Endothelial cell (in vitro differentiated cells): ENCODE measurements around the gene NELFE. TPM values are rescaled to one million over a fixed set of nuclear protein-coding genes. Genes with fewer than 3 reads are reported as not detected.

Experiments used
- DNase-seq: peaks from one replicate; pipeline ENCODE4 v3.0.0; 2021; ENCODE audit warnings: low spot score
- H3K27ac Mint-ChIP-seq: one replicate; pipeline ENCODE4 v1.8.0; 2021; ENCODE audit warnings: mixed read lengths, inconsistent platforms; ENCODE audit not compliant: unreplicated experiment
- H3K27me3 Mint-ChIP-seq: one replicate; pipeline ENCODE4 v1.8.0; 2021; ENCODE audit warnings: mild to moderate bottlenecking, moderate library complexity, mixed read lengths, inconsistent platforms; ENCODE audit not compliant: unreplicated experiment
- H3K36me3 Mint-ChIP-seq: one replicate; pipeline ENCODE4 v1.8.0; 2021; ENCODE audit warnings: mild to moderate bottlenecking, low read depth, mixed read lengths, inconsistent platforms; ENCODE audit not compliant: unreplicated experiment
- H3K4me1 Mint-ChIP-seq: one replicate; pipeline ENCODE4 v1.8.0; 2021; ENCODE audit warnings: mild to moderate bottlenecking, mixed read lengths, inconsistent platforms; ENCODE audit not compliant: unreplicated experiment
- H3K4me3 Mint-ChIP-seq: one replicate; pipeline ENCODE4 v1.8.0; 2021; ENCODE audit warnings: mild to moderate bottlenecking, mixed read lengths, inconsistent platforms; ENCODE audit not compliant: unreplicated experiment
- H3K9me3 Mint-ChIP-seq: one replicate; pipeline ENCODE4 v1.8.0; 2021; ENCODE audit warnings: mixed read lengths, inconsistent platforms; ENCODE audit not compliant: unreplicated experiment
- CTCF ChIP-seq: fragments of 200-600 bp; sonication (generic); IDR thresholded peaks from one replicate; pipeline ENCODE4 v1.5.0; 2021; ENCODE audit warnings: antibody characterized with exemption; ENCODE audit not compliant: unreplicated experiment
- total RNA-seq: library from RNA; stranded (reverse); fragmentation: NEBNext Ultra II Directional; extraction: Animal tissue kit (Norgen Biotek cat#: 25700); gene quantifications from one replicate; pipeline ENCODE4 v1.2.1, GENCODE V29; 2021; ENCODE audit not compliant: unreplicated experiment

NELFE gene
- total RNA-seq, 1 donor from 2014 or later = 47.8 TPM

- Mint-ChIP-seq H3K9me3 (no peaks in the 10 kb centered on the region), H3K27me3 (peaks cover 9% of the 10 kb centered on the region), H3K36me3 (peaks cover 26% of the 10 kb centered on the region), H3K4me1 (peaks cover 14% of the 10 kb centered on the region), H3K4me3 (peak overlapping the region; percentile 65), H3K27ac (peak overlapping the region; percentile 40)
- DNase-seq = no peak
- TF ChIP-seq CTCF = no peak
Measured at GRCh38 chr6:31961616-31962015, 2.8 kb upstream of the NELFE start.

DNA sequence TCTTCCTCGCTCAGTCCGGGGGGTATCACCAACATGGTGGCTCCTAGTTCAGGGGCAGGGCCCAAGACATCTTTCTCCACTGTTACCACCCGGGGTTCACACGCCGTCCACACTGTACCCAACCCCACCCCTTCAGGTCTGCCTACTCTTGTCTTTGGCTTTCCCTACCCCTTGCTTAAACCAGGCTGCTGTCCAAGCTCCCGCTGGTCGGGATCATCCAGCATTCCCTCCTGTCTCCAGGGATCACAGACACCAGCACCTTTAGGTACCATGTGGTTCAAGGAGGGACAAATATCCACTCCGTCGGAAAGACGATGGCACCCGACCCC is 395 bp downstream of the NELFE start:
- H3K4me1 Mint-ChIP-seq = peaks cover 14% of the 10 kb centered on the region
- H3K27me3 Mint-ChIP-seq = peaks cover 12% of the 10 kb centered on the region
- H3K4me3 Mint-ChIP-seq = peak overlapping the region; percentile 98
- no peaks in the 10 kb centered on the region for H3K9me3 Mint-ChIP-seq
- DNase-seq = no peak
- H3K27ac Mint-ChIP-seq = peak overlapping the region; percentile 96
- no peak for TF ChIP-seq CTCF
- H3K36me3 Mint-ChIP-seq = peaks cover 36% of the 10 kb centered on the region

- H3K9me3 Mint-ChIP-seq = no peaks in the 10 kb centered on the region
- H3K27ac Mint-ChIP-seq = no peak overlapping the region
- no peak for TF ChIP-seq CTCF
- H3K4me3 Mint-ChIP-seq = no peak overlapping the region
- peaks cover 8% of the 10 kb centered on the region for H3K27me3 Mint-ChIP-seq
- peaks cover 14% of the 10 kb centered on the region for H3K4me1 Mint-ChIP-seq
- DNase-seq = no peak
- H3K36me3 Mint-ChIP-seq = peaks cover 30% of the 10 kb centered on the region
Measured at GRCh38 chr6:31956796-31957195, 2.0 kb downstream of the NELFE start.

- no peaks in the 10 kb centered on the region for H3K9me3 Mint-ChIP-seq
- no peak for TF ChIP-seq CTCF
- H3K27ac Mint-ChIP-seq = no peak overlapping the region
- DNase-seq = no peak
- H3K27me3 Mint-ChIP-seq = peaks cover 11% of the 10 kb centered on the region
- H3K36me3 Mint-ChIP-seq = peaks cover 33% of the 10 kb centered on the region
- no peak overlapping the region for H3K4me3 Mint-ChIP-seq
- H3K4me1 Mint-ChIP-seq = peaks cover 10% of the 10 kb centered on the region
Measured at GRCh38 chr6:31954511-31954910, 4.3 kb downstream of the NELFE start.

- peaks cover 33% of the 10 kb centered on the region for H3K36me3 Mint-ChIP-seq
Measured at GRCh38 chr6:31952890-31953289, 5.9 kb downstream of the NELFE start.

More at GRCh38 chr6:31952890-31953289, 5.9 kb downstream of the NELFE start:
- no peak for TF ChIP-seq CTCF
- H3K4me1 Mint-ChIP-seq = peaks cover 3% of the 10 kb centered on the region
- H3K27ac Mint-ChIP-seq = peak overlapping the region; percentile 48
- no peak for DNase-seq
- peaks cover 9% of the 10 kb centered on the region for H3K27me3 Mint-ChIP-seq
- peak overlapping the region; percentile 5 for H3K4me3 Mint-ChIP-seq
- H3K9me3 Mint-ChIP-seq = no peaks in the 10 kb centered on the region
